ENCODE results near the gene ZNF497.
A peak's percentile ranks its signal among the peaks of the same experiment; 100 is the strongest.

Gene ZNF497

GRCh38 chr19:58367698-58368454 lies 5.3 kb upstream of the ZNF497 start:
- no peak for DNase-seq (ENCODE audit: low read depth in 3 of 3, low spot score in 1 of 3)

- no peak for DNase-seq (ENCODE audit: low read depth in 3 of 3, low spot score in 1 of 3)
These were observed 4.3 kb upstream of the ZNF497 start for GRCh38 chr19:58366585-58367430.

- no peak for DNase-seq (ENCODE audit: low read depth in 3 of 3, low spot score in 1 of 3)
These were observed 1.6 kb upstream of the ZNF497 start for GRCh38 chr19:58364146-58364545.

- no peak for DNase-seq (ENCODE audit: low read depth in 3 of 3, low spot score in 1 of 3)
These were observed 665 bp downstream of the ZNF497 start for GRCh38 chr19:58361900-58362271.

GRCh38 chr19:58357481-58358145 lies 4.9 kb downstream of the ZNF497 start:
- DNase-seq (ENCODE audit: low read depth in 3 of 3, low spot score in 1 of 3) = no peak

GRCh38 chr19:58356766-58357480 lies 5.6 kb downstream of the ZNF497 start:
- DNase-seq (ENCODE audit: low read depth in 3 of 3, low spot score in 1 of 3) = no peak

- DNase-seq (ENCODE audit: low read depth in 3 of 3, low spot score in 1 of 3) = peak in 1 of 3 donors; percentile 14
These were observed 6.4 kb downstream of the ZNF497 start for GRCh38 chr19:58355908-58356765.

GRCh38 chr19:58355215-58355796 lies 7.2 kb downstream of the ZNF497 start:
- DNase-seq (ENCODE audit: low read depth in 3 of 3, low spot score in 1 of 3) = no peak

- DNase-seq (ENCODE audit: low read depth in 3 of 3, low spot score in 1 of 3) = no peak
These were observed 8.0 kb downstream of the ZNF497 start for GRCh38 chr19:58354478-58355030.

- no peak for DNase-seq (ENCODE audit: low read depth in 3 of 3, low spot score in 1 of 3)
These were observed 8.7 kb downstream of the ZNF497 start for GRCh38 chr19:58353717-58354477.

- no peak for DNase-seq (ENCODE audit: low read depth in 3 of 3, low spot score in 1 of 3)
These were observed 9.5 kb downstream of the ZNF497 start, which contains the start of gene A1BG for GRCh38 chr19:58352760-58353671. TSS of gene A1BG (minus strand) at chr19:58353492. CDS start at chr19:58353437, 55 bp downstream.

GRCh38 chr19:58351990-58352755 lies 10.4 kb downstream of the ZNF497 start:
- DNase-seq (ENCODE audit: low read depth in 3 of 3, low spot score in 1 of 3) = no peak

GRCh38 chr19:58351558-58351878 lies 11.0 kb downstream of the ZNF497 start:
- no peak for DNase-seq (ENCODE audit: low read depth in 3 of 3, low spot score in 1 of 3)

- DNase-seq (ENCODE audit: low read depth in 3 of 3, low spot score in 1 of 3) = no peak
These were observed 11.5 kb downstream of the ZNF497 start for GRCh38 chr19:58350871-58351557.

- DNase-seq (ENCODE audit: low read depth in 3 of 3, low spot score in 1 of 3) = no peak
These were observed 12.3 kb downstream of the ZNF497 start for GRCh38 chr19:58350001-58350861.

- no peak for DNase-seq (ENCODE audit: low read depth in 3 of 3, low spot score in 1 of 3)
These were observed 13.0 kb downstream of the ZNF497 start for GRCh38 chr19:58349590-58349989.

All from stimulated activated CD4-positive, alpha-beta T cell treated with anti-CD3 and anti-CD28 coated beads, TNF-alpha, amount 100 ng/mL, for 1 hour (primary cell).